ENCODE data around the gene CCL17.

The CCL17 gene

GRCh38 chr16:57360321-57360935 is 44.1 kb upstream of the CCL17 start:
- no peak for TF ChIP-seq ZFX (IDR thresholded peaks at IDR 0.05)
- peak overlapping the region; percentile 65 for H3K27ac ChIP-seq

DNA sequence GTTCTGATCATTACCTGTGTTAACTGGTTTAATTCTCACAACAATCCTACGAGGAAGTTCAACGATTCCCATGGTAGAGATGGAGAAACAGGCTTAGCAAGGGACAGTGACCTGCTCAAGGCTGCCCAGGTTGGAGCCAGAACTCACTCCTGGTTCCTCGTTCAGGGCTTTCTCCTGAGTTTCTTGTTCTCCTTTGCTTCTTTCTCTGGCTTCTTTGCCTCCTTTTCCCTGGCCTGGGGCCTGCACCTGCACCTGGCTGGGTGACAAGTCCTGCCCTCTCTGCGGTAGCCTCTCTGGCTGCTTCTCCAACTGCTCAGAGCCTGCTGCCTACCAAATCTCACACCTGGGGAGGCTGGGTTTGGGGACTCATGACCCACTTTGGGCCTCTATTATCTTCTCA is 43.2 kb upstream of the CCL17 start:
- peak overlapping the region; percentile 65 for H3K27ac ChIP-seq
- TF ChIP-seq ZFX (IDR thresholded peaks at IDR 0.05) (no peak), CTCF (conservative IDR thresholded peaks at IDR 0.05) (no peak)

DNA sequence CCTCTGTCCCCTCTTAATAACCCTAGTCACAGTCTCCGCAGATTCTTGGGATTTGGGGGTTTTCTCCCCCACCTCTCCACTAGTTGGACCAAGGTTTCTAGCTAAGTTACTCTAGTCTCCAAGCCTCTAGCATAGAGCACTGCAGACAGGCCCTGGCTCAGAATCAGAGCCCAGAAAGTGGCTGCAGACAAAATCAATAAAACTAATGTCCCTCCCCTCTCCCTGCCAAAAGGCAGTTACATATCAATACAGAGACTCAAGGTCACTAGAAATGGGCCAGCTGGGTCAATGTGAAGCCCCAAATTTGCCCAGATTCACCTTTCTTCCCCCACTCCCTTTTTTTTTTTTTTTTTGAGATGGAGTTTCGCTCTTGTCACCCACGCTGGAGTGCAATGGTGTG is 40.4 kb upstream of the CCL17 start:
- no peak overlapping the region for H3K27ac ChIP-seq
- TF ChIP-seq CTCF (conservative IDR thresholded peaks at IDR 0.05) (no peak), ZFX (IDR thresholded peaks at IDR 0.05) (no peak)

- no peak for TF ChIP-seq ZFX (IDR thresholded peaks at IDR 0.05)
- no peak for TF ChIP-seq CTCF (conservative IDR thresholded peaks at IDR 0.05)
- peak overlapping the region; percentile 69; the same call in 1 of the 2 replicates for H3K27ac ChIP-seq
These were observed 38.0 kb upstream of the CCL17 start for GRCh38 chr16:57366544-57367040.

DNA sequence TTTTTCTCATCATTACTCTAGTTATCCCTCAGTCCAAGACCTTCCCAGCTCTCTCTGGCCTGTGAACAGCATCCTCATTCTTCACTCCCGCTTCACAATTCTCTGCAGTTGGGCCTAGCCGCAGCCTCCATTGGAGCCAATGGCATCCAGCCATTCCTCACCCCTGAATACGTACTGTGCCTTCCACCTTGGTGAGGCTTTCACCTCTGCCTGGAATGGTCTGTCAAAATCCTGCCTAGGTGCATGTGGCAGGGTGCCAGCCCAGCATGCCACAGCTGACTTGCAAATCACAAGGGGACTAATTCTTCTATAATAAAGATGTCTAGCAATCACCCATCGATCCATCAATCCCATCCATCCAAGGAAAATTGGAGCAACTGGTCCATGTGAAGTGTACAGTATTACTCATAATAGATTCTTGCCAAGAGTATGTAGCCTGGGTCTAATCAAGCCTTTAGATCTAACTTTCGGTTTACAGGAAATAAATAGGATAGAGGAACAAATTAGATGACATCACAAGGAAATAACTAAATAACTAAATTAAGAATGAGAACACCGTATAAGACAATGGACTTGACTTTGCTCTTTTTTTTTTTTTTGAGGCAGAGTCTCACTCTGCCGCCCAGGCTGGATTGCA is 37.3 kb upstream of the CCL17 start:
- peak overlapping the region; percentile 69 for H3K27ac ChIP-seq
- TF ChIP-seq CTCF (conservative IDR thresholded peaks at IDR 0.05) = no peak
- no peak for TF ChIP-seq ZFX (IDR thresholded peaks at IDR 0.05)

DNA sequence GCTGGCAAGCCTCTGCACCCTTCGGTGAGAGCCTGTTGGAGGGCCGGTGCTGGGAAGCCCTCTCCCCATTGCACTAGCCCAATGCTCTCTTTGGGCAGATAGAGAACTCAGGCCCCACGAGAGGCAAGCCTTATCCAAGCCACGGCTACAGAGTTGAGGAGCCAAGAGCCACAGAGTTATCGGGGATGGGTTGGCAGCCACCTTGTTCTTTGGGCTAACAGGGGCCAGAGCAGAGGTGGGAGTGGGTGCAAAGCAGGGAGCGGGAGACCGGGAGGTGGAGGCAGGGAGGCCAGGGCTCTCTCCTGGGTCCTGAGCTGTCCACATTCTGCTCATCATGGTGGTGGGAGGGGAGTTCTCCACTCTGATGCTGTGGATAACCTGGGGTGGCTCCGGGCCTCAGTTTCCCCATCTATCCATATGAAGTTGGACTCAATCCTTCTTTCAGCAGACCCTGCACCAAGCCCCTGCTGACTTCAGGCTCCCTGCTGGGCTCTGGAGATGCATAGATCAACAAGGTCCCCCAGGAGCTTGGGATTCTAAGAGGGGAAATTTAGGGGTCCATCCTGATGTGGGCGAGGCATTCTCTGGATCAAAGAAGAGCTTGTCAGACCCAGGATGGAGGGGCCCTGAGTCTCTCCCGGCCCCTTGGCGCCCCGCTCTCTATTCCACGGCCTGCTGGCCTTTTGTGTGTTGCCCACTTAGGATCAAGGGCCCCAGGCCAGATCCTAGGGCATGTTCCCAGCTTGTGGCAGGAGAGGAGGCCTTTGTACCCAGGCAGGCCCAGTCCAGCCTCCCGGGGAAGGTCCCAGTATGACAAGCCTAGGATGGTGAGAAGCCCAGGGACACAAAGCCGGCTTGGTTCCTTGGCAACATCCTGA is 32.8 kb upstream of the CCL17 start:
- no peak overlapping the region for H3K27ac ChIP-seq
- TF ChIP-seq ZFX (IDR thresholded peaks at IDR 0.05) = no peak

DNA sequence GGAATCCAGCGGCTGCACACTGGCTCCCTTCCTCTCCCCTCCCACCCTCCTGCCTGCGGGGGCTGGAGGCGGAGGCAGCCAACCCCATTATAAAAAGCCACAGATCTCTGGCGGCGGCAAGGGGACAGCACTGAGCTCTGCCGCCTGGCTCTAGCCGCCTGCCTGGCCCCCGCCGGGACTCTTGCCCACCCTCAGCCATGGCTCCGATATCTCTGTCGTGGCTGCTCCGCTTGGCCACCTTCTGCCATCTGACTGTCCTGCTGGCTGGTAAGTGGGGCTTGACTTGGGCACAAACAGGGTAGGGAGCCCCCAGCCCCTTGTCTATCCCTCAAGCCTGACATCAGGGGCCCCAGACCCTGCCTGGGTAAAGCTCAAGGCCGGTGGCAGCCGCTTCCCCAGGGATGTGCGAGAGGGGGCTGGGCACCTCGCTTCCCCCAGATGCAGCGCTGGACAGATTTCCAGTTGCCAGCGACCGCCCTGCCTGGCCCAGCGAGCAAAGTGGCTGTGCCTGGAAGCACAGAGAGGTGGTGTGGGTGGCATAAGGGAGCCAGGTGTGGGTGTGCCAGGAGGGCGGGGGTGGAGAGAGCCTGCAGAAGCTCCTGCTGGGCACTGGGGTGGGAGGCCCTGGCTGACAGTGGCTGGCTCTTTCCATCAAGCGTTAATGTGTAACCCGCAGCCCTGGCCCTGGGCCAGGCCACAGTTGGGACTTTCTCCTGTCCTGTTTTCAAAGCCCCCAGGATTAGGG is 32.0 kb upstream of the CCL17 start, which contains the start of gene CX3CL1:
CX3CL1 (plus strand) TSS at position 119 of the 745 bp plus-strand sequence; CDS start at position 198, 79 bp downstream.
- TF ChIP-seq ZFX (IDR thresholded peaks at IDR 0.05) (no peak), CTCF (conservative IDR thresholded peaks at IDR 0.05) (no peak)
- H3K27ac ChIP-seq = no peak within 1 kb of the TSS

Measured in C4-2B (cell line).